Measurements from ENCODE around the gene FGD3.

GRCh38 chr9:93071464-93071863 is 124.1 kb downstream of the FGD3 start:
- TF ChIP-seq EZH2phosphoT487 (IDR thresholded peaks at IDR 0.05; ENCODE audit: low read depth, severe bottlenecking, unreplicated experiment), result no peak
- TF ChIP-seq, protein P1, sequence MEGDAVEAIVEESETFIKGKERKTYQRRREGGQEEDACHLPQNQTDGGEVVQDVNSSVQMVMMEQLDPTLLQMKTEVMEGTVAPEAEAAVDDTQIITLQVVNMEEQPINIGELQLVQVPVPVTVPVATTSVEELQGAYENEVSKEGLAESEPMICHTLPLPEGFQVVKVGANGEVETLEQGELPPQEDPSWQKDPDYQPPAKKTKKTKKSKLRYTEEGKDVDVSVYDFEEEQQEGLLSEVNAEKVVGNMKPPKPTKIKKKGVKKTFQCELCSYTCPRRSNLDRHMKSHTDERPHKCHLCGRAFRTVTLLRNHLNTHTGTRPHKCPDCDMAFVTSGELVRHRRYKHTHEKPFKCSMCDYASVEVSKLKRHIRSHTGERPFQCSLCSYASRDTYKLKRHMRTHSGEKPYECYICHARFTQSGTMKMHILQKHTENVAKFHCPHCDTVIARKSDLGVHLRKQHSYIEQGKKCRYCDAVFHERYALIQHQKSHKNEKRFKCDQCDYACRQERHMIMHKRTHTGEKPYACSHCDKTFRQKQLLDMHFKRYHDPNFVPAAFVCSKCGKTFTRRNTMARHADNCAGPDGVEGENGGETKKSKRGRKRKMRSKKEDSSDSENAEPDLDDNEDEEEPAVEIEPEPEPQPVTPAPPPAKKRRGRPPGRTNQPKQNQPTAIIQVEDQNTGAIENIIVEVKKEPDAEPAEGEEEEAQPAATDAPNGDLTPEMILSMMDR (IDR thresholded peaks at IDR 0.05; ENCODE audit: poor library complexity), result no peak
